HG02981 (cell line): ENCODE measurements around the gene NAA50.

Experiments used
- ATAC-seq: cut with Tn5 transposase; IDR thresholded peaks from one replicate; pipeline ENCODE4 v1.9.1; 2021; ENCODE audit warnings: mild to moderate bottlenecking, moderate library complexity; ENCODE audit not compliant: unreplicated experiment

NAA50 gene

DNA sequence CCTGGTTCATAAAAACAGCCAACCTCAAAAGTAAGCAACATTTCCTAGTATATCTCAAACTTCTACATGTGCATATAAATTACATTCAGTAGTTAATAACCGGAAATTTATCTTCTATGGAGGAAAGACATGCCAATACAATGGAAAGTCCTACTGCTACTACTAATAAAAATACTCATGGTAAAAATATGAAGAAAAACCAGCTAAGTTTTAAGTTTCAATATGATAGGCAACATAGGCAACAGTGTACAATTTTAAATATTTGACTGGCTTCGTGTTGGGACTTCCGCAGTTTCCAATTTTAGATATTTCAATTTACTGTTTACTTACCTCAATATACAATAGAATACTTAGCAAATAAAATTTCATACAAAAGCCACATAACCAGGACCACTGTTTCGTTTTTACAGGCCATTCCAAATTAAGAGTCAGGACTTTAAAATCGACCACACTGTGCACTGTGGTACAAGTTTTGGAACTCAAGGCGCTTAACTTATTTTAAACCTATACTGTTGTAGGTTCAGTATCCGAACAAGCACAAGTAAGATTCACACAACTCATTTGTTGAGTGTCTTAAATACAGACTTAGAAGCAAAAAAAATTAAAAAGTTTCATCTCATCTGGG is 2.9 kb downstream of the NAA50 start:
- ATAC-seq: no peak

DNA sequence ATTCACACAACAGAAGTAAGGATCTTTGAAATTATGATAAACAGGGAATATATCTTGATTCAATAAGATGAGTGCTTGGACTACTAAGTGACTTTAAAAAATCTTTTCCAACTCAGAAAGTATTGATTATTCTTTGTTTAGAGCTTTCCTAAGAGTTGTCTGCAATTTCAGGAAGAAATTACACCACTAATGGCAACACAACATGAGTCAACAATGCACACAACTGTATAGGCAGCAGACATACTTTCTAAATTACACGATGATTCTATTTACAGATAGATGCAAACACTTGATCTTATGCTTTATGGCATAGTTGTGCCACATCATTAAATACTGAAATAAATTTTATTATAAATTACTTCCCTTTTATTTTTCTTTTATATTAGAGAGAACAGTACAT is 4.4 kb downstream of the NAA50 start:
- no peak for ATAC-seq

DNA sequence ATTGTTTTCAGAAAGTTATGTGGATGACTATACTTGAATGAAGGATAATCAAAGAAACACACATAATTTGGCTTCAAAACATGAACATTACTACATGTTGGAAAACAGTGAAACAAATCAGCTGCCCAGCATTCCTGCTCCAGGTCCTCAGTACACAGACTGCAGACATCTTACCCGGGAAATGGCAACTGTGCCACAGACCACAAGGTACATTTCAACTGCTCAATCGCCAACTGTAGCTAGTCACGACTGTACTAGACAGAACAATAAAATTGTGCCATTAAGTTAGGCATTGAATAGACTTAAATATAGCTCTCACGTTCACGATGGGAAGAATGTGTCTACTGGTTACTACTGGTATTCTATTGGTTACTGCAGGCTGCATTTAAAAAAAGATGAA is 5.0 kb downstream of the NAA50 start:
- no peak for ATAC-seq

DNA sequence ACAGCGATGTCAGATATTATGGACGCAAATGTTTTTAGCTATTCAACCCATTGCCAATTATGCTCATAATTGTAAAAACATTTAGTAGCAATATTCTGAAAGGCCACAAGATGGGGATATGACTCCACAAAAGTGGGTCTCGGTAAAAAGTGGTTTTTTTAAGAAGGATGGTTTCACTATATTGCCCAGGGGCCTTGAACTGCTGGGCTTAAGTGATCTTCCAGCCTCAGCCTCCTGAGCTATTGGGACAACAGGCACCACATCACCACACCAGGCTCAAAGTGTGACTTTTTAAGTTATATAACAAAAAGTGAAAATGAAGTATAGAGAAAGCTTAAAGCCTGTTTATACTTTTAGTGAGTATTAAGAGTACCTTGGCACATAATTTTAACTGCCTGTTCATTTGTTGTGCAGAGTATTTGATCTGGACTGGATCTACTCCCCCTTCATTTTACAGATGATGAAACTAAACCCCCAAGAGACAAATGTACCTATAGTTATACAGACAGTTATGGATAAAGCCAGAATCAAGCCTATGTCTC is 9.4 kb downstream of the NAA50 start:
- peak; percentile 78 for ATAC-seq

DNA sequence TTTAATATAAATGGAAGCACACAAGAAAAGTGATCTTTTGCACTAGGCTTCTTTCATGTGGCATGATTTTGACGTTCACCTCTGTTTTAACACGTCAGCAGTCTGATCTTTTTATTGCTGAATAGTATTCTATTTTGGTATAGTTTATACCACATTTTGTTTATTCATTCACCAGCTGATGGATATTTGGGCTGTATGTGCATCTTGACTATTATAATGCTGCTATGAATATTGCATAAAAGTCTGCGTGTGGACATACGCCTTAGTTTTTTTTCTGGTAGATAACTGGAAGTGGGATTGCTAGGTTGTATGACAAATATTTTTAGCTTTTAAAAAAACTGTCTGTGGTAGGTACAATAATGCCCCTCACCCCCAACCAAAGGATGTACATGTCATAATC is 14.4 kb downstream of the NAA50 start:
- ATAC-seq: no peak

DNA sequence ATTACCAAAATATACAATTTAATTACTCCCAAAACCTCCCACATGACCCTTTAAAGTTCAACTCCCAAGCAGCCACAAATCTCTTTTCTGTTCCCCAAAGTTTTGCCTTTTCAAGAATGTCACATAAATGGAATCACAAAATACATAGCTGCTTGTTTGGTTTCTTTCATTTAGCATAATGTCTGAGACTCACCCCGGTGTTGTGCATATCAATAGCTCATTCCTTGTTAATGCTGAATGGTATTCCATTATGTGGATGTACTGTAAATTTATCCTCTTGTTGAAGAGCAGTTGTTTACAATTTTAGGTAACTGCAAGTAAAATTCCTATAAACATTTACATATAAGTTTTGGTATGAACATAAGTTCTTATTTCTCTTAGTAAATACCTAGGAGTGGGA is 15.5 kb downstream of the NAA50 start:
- no peak for ATAC-seq

DNA sequence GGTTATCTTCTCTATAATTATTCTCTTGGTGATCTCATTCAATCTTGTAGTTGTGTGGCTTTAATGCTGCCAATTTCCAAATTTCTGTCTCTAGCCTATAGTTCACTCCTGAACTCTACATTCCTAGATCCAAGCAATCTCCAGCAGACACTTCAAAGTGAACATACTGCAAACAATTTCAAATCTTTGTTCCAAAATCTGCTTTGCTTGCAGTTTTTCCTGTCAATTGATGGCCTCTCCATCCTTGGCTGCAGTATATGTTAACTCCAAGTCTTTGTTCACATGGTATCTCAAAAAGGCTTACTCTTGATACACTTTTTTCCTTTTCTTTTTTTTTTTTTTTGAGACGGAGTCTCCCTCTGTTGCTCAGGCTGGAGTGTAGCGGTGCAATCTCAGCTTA is 17.4 kb downstream of the NAA50 start:
- no peak for ATAC-seq

DNA sequence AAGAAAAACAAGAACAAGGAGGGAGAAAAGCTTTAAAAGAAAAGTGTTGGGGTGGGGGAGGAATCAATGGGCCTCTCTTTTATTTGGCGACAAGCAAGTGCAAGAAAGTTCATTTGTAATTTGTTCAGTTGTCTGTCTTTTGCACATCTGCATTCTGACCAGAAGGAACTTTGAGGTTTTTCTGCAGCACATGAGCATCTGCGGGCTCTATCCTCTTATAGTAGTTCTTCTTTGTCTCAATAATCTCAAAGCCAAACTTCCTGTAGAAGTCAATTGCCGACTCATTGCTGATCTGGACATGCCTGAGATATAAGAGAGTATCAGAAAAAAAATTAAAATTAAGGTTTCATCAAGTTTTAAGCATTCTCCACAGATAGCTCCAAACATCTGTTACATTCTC is 24.4 kb downstream of the NAA50 start:
- ATAC-seq: no peak

DNA sequence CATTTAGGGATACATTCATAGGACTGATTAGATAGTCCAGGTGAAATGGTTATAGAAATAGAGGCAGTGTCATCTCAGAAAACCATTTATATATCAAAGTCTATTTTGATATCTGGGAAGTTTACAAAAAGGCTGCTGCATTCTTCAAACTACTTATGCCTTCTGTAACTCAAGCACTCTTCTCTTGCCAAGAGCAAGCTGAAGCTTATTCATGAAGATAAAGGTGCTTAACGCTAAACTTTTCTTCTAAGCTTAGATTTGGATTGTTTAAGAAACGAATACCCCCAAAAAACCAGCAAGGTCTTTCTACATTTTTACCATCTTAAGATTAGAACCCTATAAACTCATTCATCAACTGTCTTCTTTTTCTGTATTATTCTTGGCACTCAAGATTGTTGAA is 26.3 kb downstream of the NAA50 start:
- no peak for ATAC-seq

DNA sequence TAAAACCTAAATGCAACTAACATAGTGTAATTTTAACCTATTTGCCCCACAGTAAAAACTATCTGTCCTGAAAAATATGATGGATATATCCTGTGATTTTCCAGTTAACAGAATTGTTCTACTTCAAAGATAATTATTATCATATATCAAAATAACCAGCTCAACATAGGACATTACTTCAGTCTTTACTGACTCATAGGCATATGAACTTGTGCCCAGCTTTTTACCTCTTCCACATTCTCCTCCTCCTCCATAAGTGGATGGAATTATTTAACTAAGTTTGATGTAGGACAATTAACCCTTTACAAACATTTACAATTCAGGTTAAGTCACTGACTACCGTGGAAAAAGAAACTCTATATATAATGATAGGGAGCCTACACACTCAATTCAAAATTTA is 26.8 kb downstream of the NAA50 start:
- ATAC-seq: no peak

DNA sequence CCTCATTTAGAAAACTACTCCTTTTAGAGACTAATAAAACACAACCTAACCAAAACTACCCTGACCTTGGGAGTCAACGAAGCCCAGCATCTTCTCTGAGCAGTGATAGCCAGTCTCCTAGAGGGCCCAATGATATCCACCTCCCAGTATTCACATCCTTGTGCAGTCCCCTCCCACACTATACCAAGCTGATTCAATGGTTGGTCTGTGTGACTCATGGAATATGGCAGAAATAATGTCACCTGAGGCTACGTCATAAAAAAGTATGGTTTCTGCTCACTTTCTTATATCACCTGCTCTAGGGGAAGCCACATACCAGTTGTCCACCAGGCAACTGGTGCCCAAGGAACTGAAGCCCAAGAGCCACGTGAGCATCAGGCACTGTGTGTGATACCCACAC is 28.2 kb downstream of the NAA50 start:
- no peak for ATAC-seq

DNA sequence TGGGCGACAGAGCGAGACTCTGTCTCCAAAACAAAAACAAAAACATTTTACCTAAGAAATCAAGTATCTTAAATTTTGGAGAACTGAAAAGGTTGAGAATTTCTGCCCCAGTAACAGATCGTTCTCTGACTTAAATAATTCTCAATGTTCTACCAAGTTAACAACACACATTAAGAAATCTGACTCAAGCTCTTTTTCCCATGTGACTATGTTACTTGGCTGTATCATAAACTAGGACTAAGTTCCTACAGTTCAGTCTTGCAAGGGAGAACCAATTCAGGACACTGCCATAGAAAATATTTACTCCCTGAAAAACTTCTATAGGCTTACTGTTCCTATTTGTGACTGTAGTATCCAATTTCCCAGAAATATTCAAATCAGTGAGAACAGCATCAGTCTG is 28.7 kb downstream of the NAA50 start:
- no peak for ATAC-seq

DNA sequence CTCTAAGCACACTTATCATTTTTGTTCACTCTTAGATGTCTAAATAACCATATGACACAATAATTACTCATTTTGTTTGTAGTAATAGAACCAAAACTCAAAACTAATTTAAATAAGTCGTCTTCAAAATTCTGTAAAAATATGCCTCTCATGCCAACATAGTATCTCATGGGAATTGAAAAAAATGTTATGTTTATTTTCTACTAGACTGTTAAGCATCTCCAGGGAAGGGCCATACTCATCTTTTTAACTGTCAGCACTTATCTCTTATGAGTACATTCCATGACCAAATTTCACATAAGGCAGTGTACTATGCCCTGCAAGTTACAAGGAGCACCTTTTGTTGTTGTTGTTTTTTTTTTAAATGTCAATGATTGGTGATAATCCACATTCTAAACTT is 31.3 kb downstream of the NAA50 start:
- no peak for ATAC-seq

DNA sequence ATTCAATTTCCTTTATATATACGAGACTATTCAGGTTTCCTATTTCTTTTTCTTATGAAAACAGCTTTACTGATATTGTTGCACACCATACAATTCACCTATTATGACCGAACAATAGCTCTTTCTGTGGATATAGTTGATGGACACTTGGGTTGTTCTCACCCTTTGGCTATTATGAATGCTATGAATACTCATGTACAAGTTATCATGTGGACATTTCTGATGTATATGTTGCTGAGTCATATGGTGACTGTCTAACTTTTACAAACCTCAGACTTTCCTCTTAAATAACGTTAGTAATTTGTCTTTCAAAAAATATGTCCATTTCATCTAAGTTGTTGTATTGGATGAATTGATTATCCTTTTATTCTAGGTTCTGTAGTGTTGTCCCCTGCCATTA is 33.9 kb downstream of the NAA50 start:
- no peak for ATAC-seq

DNA sequence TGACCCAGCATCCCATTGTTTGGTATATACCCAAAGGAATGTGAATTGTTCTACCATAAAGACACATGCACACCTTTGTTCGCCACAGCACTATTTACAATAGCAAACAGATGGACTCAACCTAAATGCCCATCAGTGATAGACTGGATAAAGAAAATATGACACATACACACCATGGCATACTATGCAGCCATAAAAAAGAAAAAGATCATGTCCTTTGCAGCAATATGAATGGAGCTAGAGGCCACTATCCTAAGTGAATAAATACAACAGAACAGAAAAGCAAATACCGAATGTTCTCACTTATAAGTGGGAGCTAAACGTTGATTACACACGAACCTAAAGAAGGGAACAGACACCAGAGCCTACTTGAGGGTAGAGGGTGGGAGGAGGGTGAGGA is 38.2 kb downstream of the NAA50 start:
- no peak for ATAC-seq

DNA sequence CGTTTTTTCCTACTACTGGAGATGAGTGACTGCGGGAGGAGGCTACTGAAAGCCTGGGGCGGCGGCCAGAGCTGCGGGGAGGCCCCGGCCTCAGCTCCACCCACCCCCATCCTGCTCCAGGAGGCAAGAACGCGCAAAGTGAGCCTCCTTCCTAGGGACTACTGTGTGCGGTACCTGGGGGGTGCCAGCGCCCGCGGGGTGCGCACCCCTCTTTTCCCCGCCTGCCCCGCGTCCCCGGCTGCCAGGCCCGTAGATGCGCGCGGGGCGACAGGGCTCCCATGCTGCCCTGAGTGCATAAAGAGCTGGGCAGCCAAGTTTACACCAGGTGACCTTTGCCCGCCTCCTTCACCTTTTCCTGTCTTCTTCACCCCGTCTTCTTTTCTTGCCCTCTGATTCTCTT is 47.1 kb downstream of the NAA50 start:
- no peak for ATAC-seq

DNA sequence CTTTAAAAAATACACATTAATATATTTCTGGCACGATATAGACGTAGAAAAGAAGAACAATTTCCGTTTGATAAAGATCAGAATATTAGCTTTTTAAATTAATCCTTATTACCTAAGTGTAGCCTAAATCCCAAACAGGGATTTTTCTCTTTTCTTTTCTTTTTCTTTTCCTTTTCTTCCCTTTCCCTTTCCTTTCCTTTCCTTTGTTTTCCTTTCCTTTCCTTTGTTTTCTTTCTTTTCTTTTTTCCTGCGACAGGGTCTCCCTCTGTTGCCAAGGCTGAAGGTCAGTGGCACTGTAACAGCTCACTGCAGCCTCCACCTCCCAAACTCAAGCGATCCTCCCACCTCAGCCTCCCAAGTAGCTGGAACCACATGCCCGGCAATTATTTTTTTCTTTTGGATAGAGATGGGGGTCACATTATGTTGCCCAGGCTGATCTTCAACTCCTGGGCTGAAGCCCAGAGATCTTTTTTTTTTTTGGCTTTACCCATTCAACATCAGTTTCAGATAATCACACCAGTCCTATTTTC is 47.8 kb downstream of the NAA50 start:
- ATAC-seq: no peak

DNA sequence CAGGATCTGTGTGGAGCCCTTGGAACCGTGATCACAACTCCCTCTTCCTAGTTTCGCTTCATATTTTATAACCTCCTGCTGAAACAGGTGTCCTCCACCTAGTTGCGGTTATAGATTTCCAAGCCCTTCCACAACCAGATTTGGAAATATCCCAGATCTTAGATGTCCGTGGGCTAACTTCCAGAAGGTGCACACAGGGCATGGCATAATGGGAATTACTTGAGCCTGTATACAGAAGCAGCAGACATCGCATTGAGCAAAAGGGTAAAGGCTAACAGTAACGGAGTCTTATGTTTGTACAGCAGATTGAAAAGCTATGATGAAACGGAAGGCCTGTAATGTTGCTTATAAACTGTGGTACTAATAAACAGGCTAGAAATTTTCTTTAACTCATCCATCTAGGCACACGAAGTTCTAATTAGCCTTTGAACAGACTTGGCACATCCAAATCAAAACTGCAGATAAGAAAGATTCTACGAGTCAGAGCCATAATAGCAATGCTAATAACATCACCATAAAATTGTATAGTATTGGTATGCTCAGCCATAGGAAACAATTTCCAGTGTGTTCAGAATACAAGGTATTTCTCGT is 48.5 kb downstream of the NAA50 start:
- ATAC-seq: no peak

DNA sequence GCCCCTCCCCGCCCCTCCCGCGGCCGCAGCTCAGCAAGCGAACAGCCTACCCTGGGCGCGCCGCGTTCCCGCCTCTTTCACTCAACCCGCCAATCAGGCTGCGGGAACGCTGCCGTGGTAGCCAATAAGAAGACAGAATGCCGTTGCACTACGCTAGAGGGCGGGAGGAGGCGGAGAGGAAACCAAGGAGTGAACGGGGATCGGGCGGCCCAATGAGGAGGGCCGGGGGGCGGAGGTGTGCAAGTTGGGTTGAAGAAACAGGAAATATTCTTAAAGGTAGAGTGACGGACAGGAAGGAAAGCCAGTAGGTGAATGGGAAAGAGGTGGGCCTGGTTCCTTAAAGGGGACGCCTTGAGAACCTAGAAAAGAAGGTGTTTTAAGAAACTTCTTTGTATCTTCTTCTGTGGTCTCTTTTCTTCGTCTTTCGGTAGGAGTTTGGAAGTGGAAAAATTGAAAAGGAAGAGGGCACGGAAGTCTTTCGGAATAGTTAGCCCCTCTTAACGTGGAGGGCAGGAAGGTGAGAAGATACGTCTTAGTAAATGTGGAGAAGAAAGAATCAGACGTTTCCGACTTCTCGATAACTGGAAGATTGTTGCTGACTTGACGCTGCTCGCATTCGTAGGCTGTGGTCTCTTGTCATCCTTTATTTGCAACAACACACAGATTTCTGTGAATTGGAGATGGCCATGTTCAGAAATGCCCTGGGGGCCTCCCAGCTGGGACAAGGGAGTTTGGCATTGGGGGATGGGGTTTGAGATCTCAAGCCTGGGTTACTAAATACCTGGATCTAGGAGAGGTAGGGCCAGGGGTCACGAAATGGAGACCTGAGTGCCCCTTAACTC is 49.2 kb downstream of the NAA50 start:
- peak; percentile 91 for ATAC-seq

DNA sequence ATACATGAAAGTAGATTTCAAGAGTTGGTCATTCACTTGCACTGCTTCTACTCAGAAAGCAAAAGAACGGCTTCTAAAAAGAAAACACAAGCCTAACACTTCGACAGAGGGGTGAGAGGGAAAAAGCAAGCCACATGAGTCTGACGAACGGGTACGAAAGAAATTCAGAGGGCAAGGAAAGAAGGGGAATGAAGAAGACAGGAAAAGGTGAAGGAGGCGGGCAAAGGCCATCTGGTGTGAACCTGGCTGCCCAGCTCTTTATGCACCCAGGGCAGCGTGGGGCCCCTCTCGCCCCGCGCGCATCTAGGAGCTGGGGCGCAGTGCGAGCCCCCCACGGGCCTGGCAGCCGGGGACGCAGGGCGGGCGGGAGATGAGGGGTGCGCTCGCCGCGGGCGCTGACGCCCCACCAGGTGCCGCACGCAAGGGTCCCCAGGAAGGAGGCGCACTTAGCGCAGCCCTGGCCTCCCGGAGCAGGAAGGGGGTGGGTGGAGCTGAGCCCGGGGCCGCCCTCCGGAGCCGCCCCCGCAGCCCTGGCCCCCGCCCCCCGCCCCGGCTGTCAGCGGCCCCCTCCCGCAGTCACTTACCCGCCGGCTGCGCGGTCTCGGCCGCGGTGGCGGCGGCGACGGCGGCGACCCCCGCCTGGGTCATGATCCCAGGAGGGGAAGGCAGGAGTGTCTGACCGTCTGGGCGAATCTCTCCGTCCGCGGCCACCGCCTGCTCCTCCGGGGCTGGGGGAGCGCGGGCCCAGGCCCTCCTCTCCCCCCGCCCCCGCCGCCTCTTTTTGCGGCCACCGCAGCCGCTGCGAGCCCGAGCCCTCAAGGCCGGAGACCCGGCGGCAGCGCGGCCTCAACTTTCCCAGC is 50.0 kb downstream of the NAA50 start, which contains the start of gene USF3:
TSS of gene USF3 (minus strand) at position 857 of the 860 bp plus-strand sequence. CDS start 21,764 bp downstream, outside the sequence.
- ATAC-seq: peak; percentile 54

DNA sequence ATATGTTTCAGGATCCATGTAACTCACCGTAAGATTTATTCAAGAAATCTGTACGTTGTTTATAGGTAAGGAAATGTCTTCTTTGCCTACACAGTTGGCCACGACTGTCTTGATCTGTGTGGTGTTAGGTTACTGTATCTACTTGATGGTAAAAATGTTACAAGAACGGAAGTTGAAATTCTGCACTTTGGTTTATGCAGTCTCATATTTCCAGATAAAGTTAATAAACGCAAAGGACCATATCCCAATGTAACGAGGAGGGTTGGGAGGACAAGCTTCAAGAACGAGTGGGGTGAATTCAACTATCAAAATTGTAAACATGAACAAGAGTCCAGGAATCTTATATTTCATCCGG is 50.6 kb downstream of the NAA50 start:
- no peak for ATAC-seq
